Measurements from ENCODE around the gene ROR1. TPM values are rescaled to one million over a fixed set of nuclear protein-coding genes. Genes with fewer than 3 reads are reported as not detected.

Gene ROR1
- total and polyA plus RNA-seq, 2 of the 4 experiments (the other 2 are of a cell fraction), result 4.4 to 10.0 TPM

DNA sequence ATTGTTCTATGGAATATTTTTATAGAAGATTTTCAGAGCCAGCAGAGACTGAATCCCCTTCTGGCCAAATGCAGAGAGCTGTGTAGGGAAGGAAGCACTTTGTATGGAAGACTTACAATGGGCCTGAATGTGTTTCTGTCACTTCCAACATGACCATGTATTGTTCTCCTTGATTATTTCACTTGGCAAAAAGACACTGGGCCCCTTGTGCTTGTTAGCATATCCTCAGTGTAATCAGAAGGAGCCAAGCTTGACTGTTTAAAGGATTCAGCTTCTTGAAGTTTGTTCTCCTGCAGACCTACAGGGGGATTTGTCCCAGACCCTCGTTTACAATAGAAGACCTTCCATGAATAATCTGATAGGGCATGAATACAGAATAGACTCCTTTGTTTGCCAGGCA lies 381.5 kb downstream of the ROR1 start:
- Histone ChIP-seq H3K14ac (replicated peaks; ENCODE audit: low read depth, low read length) (no peak overlapping the region), H4K8ac (ENCODE audit: low read depth in 2 of 2, low read length in 2 of 2) (no peak overlapping the region), H2BK5ac (ENCODE audit: low read depth, low read length, poor library complexity, severe bottlenecking) (no peak overlapping the region), H4K91ac (ENCODE audit: insufficient read depth, low read depth, low read length) (no peak overlapping the region), H4K5ac (ENCODE audit: low read depth, low read length) (no peak overlapping the region), H2AK9ac (replicated peaks; ENCODE audit: low read depth, low read length, poor library complexity) (no peak overlapping the region), H3K56ac (ENCODE audit: extremely low read depth, insufficient read depth, low read length) (no peak overlapping the region), H3K36me3 (ENCODE audit: control insufficient read depth, insufficient read depth, low read length) (peaks cover 2% of the 10 kb centered on the region; the same call in 1 of the 2 replicates), H3K79me1 (ENCODE audit: low read depth in 1 of 2, low read length in 2 of 2) (no peaks in the 10 kb centered on the region), H2BK20ac (ENCODE audit: low read depth, low read length) (no peak overlapping the region), H3K9me3 (ENCODE audit: control insufficient read depth, insufficient read depth, low read length) (no peaks in the 10 kb centered on the region), H3K4ac (ENCODE audit: low read depth, low read length) (no peak overlapping the region), H3K4me3 (ENCODE audit: insufficient read depth, low read depth, low read length) (no peak overlapping the region), H2AK5ac (ENCODE audit: low read depth, low read length) (no peak overlapping the region), H3K9me1 (ENCODE audit: insufficient read depth, low read length) (no peaks in the 10 kb centered on the region), H3K4me2 (ENCODE audit: low read depth, low read length) (no peak overlapping the region), H2AFZ (replicated peaks; ENCODE audit: low read length, poor library complexity) (no peak overlapping the region), H2BK15ac (ENCODE audit: low read depth, low read length) (no peak overlapping the region), H3K9ac (ENCODE audit: low read depth, low read length) (no peak overlapping the region), H4K20me1 (ENCODE audit: insufficient read depth, low read length) (no peaks in the 10 kb centered on the region), H3K23ac (ENCODE audit: low read depth, low read length) (no peak overlapping the region), H3K27ac (ENCODE audit: insufficient read depth, low read length) (no peak overlapping the region), H3K18ac (ENCODE audit: low read depth, low read length) (no peak overlapping the region), H3K27me3 (ENCODE audit: control insufficient read depth, insufficient read depth, low read length) (no peaks in the 10 kb centered on the region), H2BK120ac (ENCODE audit: low read depth, low read length) (no peak overlapping the region), H3K4me1 (ENCODE audit: control insufficient read depth, insufficient read depth, low read length) (no peaks in the 10 kb centered on the region)
- in situ Hi-C loops (cut with MboI; ENCODE audit: low sequenced_read_pairs) (no loop called here), dilution Hi-C loops (cut with HindIII; ENCODE audit: low sequenced_read_pairs, unreplicated experiment) (no loop called here), intact Hi-C loops (cut with micrococcal nuclease) (no loop called here)
- no peak for DNase-seq
- no peak for TF ChIP-seq POLR2A (IDR thresholded peaks at IDR 0.05; ENCODE audit: low read depth, low read length)
- no peak for TF ChIP-seq RFX5 (IDR thresholded peaks at IDR 0.05; ENCODE audit: low read depth, low read length)
- TF ChIP-seq RCOR1 (IDR thresholded peaks at IDR 0.05; ENCODE audit: insufficient replicate concordance, low read length), result no peak
- no peak for TF ChIP-seq MAZ (IDR thresholded peaks at IDR 0.05; ENCODE audit: borderline replicate concordance, low read depth, low read length)
- no peak for TF ChIP-seq ELK1 (IDR thresholded peaks at IDR 0.05; ENCODE audit: borderline replicate concordance, low read depth, low read length)
- no peak for TF ChIP-seq MXI1 (IDR thresholded peaks at IDR 0.05; ENCODE audit: borderline replicate concordance, low read depth, low read length)
- TF ChIP-seq SMC3 (IDR thresholded peaks at IDR 0.05; ENCODE audit: low read depth, low read length), result no peak
- TF ChIP-seq USF2 (IDR thresholded peaks at IDR 0.05; ENCODE audit: low read depth, low read length), result no peak
- TF ChIP-seq CEBPB (IDR thresholded peaks at IDR 0.05; ENCODE audit: low read depth, low read length), result no peak
- TF ChIP-seq BHLHE40 (IDR thresholded peaks at IDR 0.05; ENCODE audit: low read depth, low read length), result no peak
- TF ChIP-seq NFE2L2 (IDR thresholded peaks at IDR 0.05; ENCODE audit: low read depth, low read length), result no peak
- TF ChIP-seq FOS (IDR thresholded peaks at IDR 0.05; ENCODE audit: low read depth, low read length), result no peak
- no peak for TF ChIP-seq RAD21 (IDR thresholded peaks at IDR 0.05; ENCODE audit: low read length)
- no peak for TF ChIP-seq MAFK (IDR thresholded peaks at IDR 0.05; ENCODE audit: low read depth, low read length)
- TF ChIP-seq CTCF (conservative IDR thresholded peaks at IDR 0.05; ENCODE audit: low read depth, low read length), result no peak
- no peak for TF ChIP-seq CHD1 (IDR thresholded peaks at IDR 0.05; ENCODE audit: low read depth, low read length)
- CTCF ChIA-PET, result interaction anchor here (0.8 kb wide), 1 partner anchor 9 kb away, joined by 4 read pairs; no protein-coding TSS in a partner anchor
- no TSS peak for BruUV-seq (replicated peaks)
- WGBS, 2 experiments (ENCODE audit: extremely low coverage in 2 of 2, insufficient read length in 1 of 2), result no CpG with 5 or more reads among the region's 1 CpG
- POLR2A ChIA-PET (ENCODE audit: unreplicated experiment), result no interaction called here
- no peak for ATAC-seq (ENCODE audit: low read depth)
